ENCODE measurements around the gene INHA.

DNA sequence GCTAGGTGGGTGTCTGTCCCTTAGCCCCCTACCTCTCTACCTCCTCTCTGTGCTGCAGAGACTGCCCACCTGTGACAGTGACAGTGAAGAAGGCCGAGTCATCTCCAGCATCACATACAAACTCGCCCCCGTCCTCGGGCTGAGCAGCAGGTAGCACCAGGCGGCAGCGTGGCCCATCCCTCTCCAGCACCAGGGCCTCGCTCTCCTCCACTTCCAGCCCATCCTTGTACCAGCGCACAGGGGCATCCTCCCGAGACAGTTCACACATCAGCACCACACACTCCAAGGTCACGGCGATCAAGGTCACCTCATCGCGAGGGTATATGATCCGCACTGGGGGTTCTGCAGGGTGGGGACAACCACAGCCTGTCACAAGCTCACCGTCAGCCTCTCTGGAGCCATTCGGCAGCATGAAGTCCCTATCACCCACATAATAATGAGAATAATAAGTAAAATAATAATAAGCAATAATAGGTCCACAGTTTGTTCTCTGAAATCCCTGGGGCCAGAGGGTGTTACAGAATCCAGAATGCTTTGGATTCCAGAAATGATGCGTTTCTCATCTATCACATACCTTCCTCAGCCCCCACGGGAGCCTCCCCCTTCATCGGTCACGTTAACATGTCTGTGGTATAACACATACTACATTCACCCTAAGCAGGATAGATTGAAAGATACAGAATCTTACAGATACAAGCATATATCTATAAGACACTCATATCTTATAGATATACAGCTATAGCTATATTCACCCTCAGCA lies 12.8 kb upstream of the INHA start:
- TF ChIP-seq POLR2AphosphoS5 (IDR thresholded peaks at IDR 0.05) (no peak), POLR2A (IDR thresholded peaks at IDR 0.05) (no peak), EP300 (IDR thresholded peaks at IDR 0.05) (no peak)
- TF ChIP-seq, protein P1, sequence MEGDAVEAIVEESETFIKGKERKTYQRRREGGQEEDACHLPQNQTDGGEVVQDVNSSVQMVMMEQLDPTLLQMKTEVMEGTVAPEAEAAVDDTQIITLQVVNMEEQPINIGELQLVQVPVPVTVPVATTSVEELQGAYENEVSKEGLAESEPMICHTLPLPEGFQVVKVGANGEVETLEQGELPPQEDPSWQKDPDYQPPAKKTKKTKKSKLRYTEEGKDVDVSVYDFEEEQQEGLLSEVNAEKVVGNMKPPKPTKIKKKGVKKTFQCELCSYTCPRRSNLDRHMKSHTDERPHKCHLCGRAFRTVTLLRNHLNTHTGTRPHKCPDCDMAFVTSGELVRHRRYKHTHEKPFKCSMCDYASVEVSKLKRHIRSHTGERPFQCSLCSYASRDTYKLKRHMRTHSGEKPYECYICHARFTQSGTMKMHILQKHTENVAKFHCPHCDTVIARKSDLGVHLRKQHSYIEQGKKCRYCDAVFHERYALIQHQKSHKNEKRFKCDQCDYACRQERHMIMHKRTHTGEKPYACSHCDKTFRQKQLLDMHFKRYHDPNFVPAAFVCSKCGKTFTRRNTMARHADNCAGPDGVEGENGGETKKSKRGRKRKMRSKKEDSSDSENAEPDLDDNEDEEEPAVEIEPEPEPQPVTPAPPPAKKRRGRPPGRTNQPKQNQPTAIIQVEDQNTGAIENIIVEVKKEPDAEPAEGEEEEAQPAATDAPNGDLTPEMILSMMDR (IDR thresholded peaks at IDR 0.05): no peak
